ENCODE results near the gene SLC6A9.

The SLC6A9 gene

GRCh38 chr1:44021581-44022321 is 9.5 kb downstream of the SLC6A9 start:
- ChIA-PET CTCF (interaction anchor here (3.4 to 15.1 kb wide), 2 partner anchors 15 to 17 kb away, joined by 14 to 170 read pairs; no protein-coding TSS in a partner anchor), POLR2A (interaction anchor here (1.1 kb wide), 1 partner anchor 9 kb away, joined by 7 read pairs; the partner anchor contains the start of gene SLC6A9)
- no peak for TF ChIP-seq CTCF (IDR thresholded peaks at IDR 0.05; ENCODE audit: insufficient read depth, low read length, missing control alignments)
- no peak for DNase-seq (ENCODE audit: low read depth, low spot score)
- H3K4me3 ChIP-seq (ENCODE audit: low read depth, low read length): no peak overlapping the region

- CTCF ChIA-PET: interaction anchor here (0.7 to 15.1 kb wide), 4 partner anchors 8 to 17 kb away, joined by 3 to 170 read pairs (median 10); no protein-coding TSS in a partner anchor
- no peak overlapping the region for H3K4me3 ChIP-seq (ENCODE audit: low read depth, low read length)
- no peak for TF ChIP-seq CTCF (IDR thresholded peaks at IDR 0.05; ENCODE audit: insufficient read depth, low read length, missing control alignments)
- POLR2A ChIA-PET: interaction anchor here (1.1 kb wide), 1 partner anchor 10 kb away, joined by 7 read pairs; the partner anchor contains the start of gene SLC6A9
- no peak for DNase-seq (ENCODE audit: low read depth, low spot score)
Observed at GRCh38 chr1:44021156-44021555, 10.1 kb downstream of the SLC6A9 start.

GRCh38 chr1:44020464-44020863 is 10.8 kb downstream of the SLC6A9 start:
- DNase-seq (ENCODE audit: low read depth, low spot score): no peak
- no peak for TF ChIP-seq CTCF (IDR thresholded peaks at IDR 0.05; ENCODE audit: insufficient read depth, low read length, missing control alignments)
- POLR2A ChIA-PET: interaction anchor here (1.1 kb wide), 1 partner anchor 11 kb away, joined by 7 read pairs; the partner anchor contains the start of gene SLC6A9
- H3K4me3 ChIP-seq (ENCODE audit: low read depth, low read length): no peak overlapping the region
- CTCF ChIA-PET: interaction anchor here (0.7 to 15.1 kb wide), 4 partner anchors 8 to 17 kb away, joined by 3 to 170 read pairs (median 10); no protein-coding TSS in a partner anchor

GRCh38 chr1:44019466-44019948 is 11.8 kb downstream of the SLC6A9 start:
- H3K4me3 ChIP-seq (ENCODE audit: low read depth, low read length): no peak overlapping the region
- POLR2A ChIA-PET: no interaction called here
- CTCF ChIA-PET: interaction anchor here (1.4 to 15.1 kb wide), 3 partner anchors 8 to 18 kb away, joined by 6 to 170 read pairs (median 14); no protein-coding TSS in a partner anchor
- DNase-seq (ENCODE audit: low read depth, low spot score): no peak
- TF ChIP-seq CTCF (IDR thresholded peaks at IDR 0.05; ENCODE audit: insufficient read depth, low read length, missing control alignments): no peak

GRCh38 chr1:44016890-44017400 is 14.3 kb downstream of the SLC6A9 start:
- TF ChIP-seq CTCF (IDR thresholded peaks at IDR 0.05; ENCODE audit: insufficient read depth, low read length, missing control alignments): no peak
- no peak for DNase-seq (ENCODE audit: low read depth, low spot score)
- CTCF ChIA-PET: interaction anchor here (1.0 to 15.1 kb wide), 2 partner anchors 12 to 19 kb away, joined by 4 to 170 read pairs; no protein-coding TSS in a partner anchor
- POLR2A ChIA-PET: interaction anchor here (0.9 kb wide), 1 partner anchor 10 kb away, joined by 3 read pairs; no protein-coding TSS in a partner anchor
- H3K4me3 ChIP-seq (ENCODE audit: low read depth, low read length): no peak overlapping the region
